ENCODE measurements around the gene VAMP8. TPM values are rescaled to one million over a fixed set of nuclear protein-coding genes. Genes with fewer than 3 reads are reported as not detected.
"Not testable (repeated sequence)": the region's sequence is repeated elsewhere in the genome, so short reads cannot be mapped to it uniquely, and the experiment has no call there.

Gene VAMP8
- total RNA-seq, 1 experiment from 2014 or later = 5.1 TPM

GRCh38 chr2:85547089-85547858, 30.1 kb upstream of the VAMP8 start:
- no peak for DNase-seq (ENCODE audit: low read depth)

GRCh38 chr2:85547859-85548607, 29.4 kb upstream of the VAMP8 start:
- no peak for DNase-seq (ENCODE audit: low read depth)

GRCh38 chr2:85548608-85548900, 28.8 kb upstream of the VAMP8 start:
- no peak for DNase-seq (ENCODE audit: low read depth)

DNA sequence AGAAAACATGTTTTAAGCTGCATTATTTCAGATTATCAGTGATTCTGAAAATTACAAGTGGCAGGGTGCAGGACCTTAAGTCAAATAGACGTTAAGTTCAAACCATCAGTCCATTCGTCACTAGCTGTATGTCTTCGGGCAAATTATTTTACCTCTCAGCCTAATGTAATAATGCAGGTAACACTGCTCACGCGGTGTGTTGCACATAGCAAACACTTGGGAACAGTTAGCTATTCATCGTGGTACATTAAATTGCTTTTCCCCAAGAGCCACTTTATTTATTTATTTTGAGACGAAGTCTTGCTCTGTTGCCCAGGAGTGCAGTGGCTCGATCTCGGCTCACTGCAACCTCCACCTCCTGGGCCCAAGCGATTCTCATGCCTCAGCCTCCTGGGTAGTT, 28.3 kb upstream of the VAMP8 start:
- DNase-seq (ENCODE audit: low read depth) = no peak

GRCh38 chr2:85549826-85550225, 27.6 kb upstream of the VAMP8 start:
- peak; percentile 92 for DNase-seq (ENCODE audit: low read depth)

DNA sequence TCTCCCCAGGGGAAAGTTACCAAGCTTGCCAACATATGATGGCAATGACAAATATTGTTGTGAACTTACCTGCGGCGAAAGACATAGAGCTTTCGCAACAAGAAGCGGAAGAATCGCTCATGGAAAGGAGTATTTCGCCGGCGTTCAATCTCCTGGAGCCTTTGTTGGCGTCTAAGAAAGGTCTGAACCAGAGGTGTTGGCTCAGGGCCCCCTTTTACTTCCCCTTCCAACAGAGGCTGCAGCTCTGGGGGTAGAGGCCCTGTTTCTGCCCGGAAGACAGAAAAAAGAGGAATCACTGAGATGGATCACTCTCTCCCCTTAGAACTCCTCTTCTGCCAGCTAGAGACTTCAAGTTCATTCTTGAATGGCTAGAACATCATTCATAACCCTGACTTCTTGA, 26.9 kb upstream of the VAMP8 start:
- no peak for DNase-seq (ENCODE audit: low read depth)

DNA sequence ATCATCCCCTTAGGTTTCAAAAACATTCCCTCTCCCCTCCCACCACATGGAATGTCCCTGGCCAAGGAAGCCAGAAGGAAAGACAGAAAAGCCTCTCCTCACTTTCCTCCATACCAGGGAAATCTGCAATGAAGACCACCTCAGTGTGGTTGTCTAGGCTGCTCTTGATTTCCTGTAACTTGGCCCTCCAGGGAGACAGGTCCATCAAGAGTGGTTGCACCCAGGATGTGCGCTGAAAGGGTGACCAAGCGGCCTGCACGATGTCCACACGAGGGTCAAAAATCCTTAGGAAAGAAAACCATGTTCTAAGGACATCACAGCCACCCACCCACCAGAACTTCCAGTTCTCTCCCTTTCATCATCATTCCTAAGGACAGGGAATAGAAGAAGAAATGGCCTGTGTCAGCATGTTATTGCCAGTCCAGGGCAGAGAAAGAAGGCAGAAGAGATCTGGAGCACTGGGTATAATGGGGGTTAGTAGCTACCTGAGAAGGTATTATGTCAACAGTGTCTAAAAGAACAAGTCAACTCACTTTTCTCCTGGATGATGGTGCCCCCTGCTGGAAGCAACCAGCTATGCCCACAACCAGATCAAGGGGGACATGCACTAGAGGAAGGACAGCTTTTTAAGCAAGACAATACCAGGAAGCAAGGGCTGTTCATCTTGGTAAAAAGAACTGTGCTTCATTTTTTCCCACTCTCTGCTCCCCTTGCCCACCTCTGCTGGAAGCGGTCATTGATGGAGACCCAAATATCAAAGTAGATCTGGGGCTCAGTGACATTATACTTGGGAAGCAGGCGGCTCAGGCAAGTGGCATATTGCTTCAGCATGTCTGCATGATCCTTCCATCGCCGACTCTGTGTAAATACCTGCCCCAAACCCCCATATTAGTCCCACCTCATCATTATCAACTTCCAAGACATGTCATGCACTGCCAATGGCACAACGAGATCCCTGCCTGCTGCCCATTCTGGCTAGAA, 25.4 kb upstream of the VAMP8 start:
- DNase-seq (ENCODE audit: low read depth) = peak; percentile 71

DNA sequence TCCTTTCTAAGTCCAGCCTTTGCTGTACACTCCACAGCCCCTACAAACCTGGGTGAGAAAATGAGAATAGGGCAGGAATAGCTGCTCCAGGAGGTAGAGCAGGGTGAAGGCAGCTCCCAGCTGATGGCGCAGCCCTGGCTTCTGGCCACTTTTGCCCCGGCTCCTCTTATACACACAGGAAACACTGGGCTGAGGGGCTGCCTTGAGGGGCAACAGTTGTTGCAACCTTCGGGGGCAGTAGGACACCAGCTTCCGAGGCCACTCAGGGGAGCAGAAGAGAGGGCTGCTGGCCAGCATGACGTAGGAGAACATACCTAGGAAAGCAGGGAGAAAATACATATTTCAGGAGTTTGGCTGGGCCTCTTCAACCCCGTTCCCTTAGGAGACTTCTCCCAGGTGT, 24.2 kb upstream of the VAMP8 start:
- DNase-seq (ENCODE audit: low read depth) = no peak

DNA sequence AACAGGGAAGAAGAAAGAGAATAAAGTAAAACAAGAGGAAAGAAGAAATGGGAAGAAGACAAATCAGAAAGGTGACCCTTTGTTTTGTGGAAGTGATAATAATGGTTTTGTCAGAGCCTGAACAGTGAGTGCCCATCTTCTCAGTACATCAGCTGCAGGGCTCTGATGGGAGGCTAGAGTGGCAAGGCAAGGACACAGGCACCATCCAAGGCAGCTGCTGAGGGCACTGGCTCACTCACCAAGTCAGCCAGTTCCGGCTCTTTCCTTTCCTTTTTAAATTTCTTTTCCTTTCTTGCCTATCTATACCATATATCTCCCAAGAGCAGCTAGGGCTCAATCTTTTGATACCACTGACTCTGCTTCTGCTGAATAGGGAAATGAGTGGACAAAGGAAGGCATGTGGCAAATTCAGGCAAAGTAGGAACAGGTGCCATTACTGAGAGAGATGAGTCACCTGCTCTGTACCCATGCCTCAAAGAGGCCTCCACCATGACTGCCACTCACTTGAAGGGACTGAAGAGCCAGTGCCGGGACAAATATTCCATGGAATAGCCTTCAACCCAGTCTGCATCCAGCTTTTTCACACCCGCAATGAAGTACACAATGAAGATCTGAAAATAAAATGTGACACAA, 22.3 kb upstream of the VAMP8 start:
- DNase-seq (ENCODE audit: low read depth) = no peak

DNA sequence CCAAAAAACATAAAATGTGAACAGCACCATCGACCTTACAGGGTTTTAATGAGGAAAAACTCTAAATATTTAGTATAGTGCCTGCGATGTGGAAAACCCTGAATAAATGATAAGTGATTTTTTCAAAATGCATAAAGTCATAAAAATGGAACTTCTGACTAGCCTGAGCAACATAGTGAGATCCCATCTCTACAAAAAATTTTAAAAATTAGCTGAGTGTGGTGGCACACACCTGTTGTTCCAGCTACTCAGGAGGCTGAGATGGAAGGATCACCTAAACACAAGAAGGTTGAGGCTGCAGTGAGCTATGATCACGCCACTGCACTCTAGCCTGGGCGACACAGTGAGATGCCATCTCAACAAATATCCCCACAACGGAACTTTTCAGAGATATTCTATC, 20.3 kb upstream of the VAMP8 start:
- DNase-seq (ENCODE audit: low read depth) = no peak

- DNase-seq (ENCODE audit: low read depth) = no peak
Observed at GRCh38 chr2:85558160-85558559, 19.2 kb upstream of the VAMP8 start.

DNA sequence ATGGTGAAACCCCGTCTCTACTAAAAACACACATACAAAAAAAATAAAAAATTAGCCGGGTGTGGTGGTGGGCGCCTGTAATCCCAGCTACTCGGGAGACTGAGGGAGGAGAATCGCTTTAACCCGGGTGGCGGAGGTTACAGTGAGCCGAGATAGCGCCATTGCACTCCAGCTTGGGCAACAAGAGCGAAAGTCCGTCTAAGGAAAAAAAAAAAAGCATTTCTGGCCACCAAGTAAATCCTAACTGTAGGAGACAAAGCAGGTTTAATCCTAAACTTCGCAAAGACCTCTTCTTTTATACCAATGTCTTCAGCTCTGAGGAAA, 17.0 kb upstream of the VAMP8 start:
- DNase-seq (ENCODE audit: low read depth) = not testable (repeated sequence)

DNA sequence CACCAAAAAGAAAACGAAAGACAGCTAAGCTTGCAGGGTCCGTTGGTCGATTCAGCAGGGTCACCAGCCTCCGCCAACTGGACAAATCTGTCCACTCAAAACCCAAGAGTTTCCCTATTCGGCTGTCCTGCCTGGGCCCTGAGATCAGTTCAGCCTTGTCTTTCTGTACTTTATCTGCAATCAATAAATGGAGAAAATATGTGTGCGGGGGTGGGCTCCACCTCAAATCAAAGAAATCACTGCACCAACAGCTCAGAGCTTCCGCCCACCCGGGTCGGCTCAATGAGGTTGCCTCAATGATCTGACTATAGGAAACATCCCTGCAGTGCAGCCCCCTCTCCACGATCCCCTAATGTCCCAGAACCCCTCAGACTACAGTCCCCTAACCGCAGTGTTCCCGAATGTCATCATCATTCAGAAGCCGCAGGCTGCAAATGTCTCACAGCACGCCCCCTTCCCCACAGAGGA, 16.5 kb upstream of the VAMP8 start:
- DNase-seq (ENCODE audit: low read depth) = no peak

- peak; percentile 90 for DNase-seq (ENCODE audit: low read depth)
Observed at GRCh38 chr2:85561280-85562212, 15.8 kb upstream of the VAMP8 start, which contains the start of gene GGCX. GGCX (minus strand) TSS chr2:85561493; CDS start chr2:85561428, 65 bp downstream.

DNA sequence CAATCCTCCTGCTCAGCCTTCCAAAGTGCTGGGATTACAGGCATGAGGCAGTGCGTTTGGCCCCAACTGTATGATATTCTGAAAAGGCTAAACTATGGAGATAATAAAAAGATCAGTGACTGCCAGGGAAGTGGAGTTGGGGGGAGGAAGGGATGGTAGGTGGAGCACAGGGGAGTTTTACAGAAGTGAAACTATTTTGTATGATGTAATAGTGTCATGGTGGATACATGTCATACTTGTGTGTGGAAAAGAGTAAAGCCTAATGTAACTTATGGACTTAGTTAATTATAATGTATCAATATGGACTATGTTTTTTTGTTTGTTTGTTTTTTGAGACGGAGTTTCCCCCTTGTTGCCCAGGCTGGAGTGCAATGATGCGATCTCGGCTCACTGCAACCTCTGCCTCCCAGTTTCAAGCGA, 13.2 kb upstream of the VAMP8 start:
- no peak for DNase-seq (ENCODE audit: low read depth)

GRCh38 chr2:85566265-85566664, 11.1 kb upstream of the VAMP8 start:
- DNase-seq (ENCODE audit: low read depth) = no peak

GRCh38 chr2:85575739-85576138, 1.6 kb upstream of the VAMP8 start:
- DNase-seq (ENCODE audit: low read depth) = no peak

DNA sequence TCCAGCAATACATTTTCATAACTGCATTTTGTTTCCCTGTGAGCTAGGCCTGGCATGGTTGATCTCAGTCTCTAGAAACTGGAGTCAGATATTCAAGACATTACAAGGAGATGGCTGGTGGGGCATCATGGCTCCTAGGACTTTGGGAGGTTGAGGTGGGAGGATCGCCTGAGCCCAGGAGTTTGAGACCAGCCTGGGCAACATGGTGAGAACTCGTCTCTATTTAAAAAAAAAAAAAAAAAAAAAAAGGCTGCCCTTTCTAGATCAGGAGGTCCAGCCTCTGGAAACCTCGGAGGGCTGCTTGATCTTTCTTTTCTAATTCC, 362 bp upstream of the VAMP8 start:
- no peak for DNase-seq (ENCODE audit: low read depth)

DNA sequence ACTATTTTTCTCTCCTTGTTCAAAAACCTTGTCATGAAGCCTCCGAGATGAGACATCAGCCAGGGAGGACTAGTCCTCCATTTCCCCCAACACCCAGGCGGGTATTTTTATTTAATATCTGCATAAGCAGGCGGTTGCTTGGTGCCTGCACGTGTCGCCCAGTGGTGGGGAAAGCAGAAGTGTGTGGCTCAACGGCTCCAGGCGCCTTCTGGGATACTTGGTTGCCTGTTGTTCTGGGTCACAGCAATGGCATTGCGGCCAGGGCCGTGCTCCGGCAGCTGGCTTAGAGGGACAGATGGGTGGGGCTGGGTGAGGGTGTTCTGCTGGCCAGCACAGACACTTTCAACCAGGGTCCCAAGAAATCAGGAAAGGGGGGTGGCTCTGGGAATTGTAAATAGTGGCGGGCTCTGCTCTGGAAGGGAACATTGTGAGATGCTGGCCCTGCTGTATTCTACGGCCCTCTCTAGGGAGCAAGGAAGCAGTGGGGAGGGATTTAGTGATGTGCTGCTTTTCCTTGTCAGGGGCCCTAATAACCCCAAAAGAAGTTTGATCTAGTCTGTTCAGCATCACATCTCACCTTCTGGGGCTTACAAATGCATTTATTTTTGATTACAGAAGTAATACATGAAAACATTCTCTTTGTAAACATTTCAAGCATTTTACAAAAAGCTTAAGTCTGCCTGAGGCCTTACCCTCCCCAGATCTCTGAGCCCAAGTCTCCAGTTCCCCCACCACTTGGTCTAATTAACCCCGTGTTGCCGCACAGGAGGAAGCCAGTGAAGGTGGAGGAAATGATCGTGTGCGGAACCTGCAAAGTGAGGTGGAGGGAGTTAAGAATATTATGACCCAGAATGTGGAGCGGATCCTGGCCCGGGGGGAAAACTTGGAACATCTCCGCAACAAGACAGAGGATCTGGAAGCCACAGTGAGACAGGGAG, 1.1 kb downstream of the VAMP8 start:
- DNase-seq (ENCODE audit: low read depth) = no peak

Measured in HT1080 (cell line).